Glutamatergic neuron (in vitro differentiated cells): ENCODE results near the gene TGFBRAP1. TPM values are rescaled to one million over a fixed set of nuclear protein-coding genes. Genes with fewer than 3 reads are reported as not detected.
A peak's percentile ranks its signal among the peaks of the same experiment; 100 is the strongest.

Experiments used
- DNase-seq: peaks from one replicate; pipeline ENCODE4 v3.0.0; 2022
- H3K27ac Mint-ChIP-seq: one replicate; pipeline ENCODE4 v1.8.0; 2020; ENCODE audit warnings: mild to moderate bottlenecking, mixed read lengths, inconsistent platforms; ENCODE audit not compliant: unreplicated experiment
- H3K27me3 Mint-ChIP-seq: one replicate; pipeline ENCODE4 v1.8.0; 2020; ENCODE audit warnings: mild to moderate bottlenecking, moderate library complexity, mixed read lengths, inconsistent platforms; ENCODE audit not compliant: unreplicated experiment
- H3K36me3 Mint-ChIP-seq: one replicate; pipeline ENCODE4 v1.8.0; 2020; ENCODE audit warnings: mild to moderate bottlenecking, mixed read lengths, inconsistent platforms; ENCODE audit not compliant: unreplicated experiment
- H3K4me1 Mint-ChIP-seq: one replicate; pipeline ENCODE4 v1.8.0; 2020; ENCODE audit warnings: mild to moderate bottlenecking, low read depth, mixed read lengths, inconsistent platforms; ENCODE audit not compliant: unreplicated experiment
- H3K4me3 Mint-ChIP-seq: one replicate; pipeline ENCODE4 v1.8.0; 2020; ENCODE audit warnings: mild to moderate bottlenecking, mixed read lengths, inconsistent platforms; ENCODE audit not compliant: unreplicated experiment
- H3K9me3 Mint-ChIP-seq: one replicate; pipeline ENCODE4 v1.8.0; 2020; ENCODE audit warnings: mild to moderate bottlenecking, moderate library complexity, mixed read lengths, inconsistent platforms; ENCODE audit not compliant: unreplicated experiment
- CTCF ChIP-seq: fragments of 200-600 bp; sonication (generic); IDR thresholded peaks from one replicate; pipeline ENCODE4 v1.5.0; 2021; ENCODE audit not compliant: partially characterized antibody, unreplicated experiment
- total RNA-seq: library from RNA; stranded (reverse); fragmentation: NEBNext Ultra II Directional; extraction: Animal tissue kit (Norgen Biotek cat#: 25700); gene quantifications from one replicate; pipeline ENCODE4 v1.2.1, GENCODE V29; 2021; ENCODE audit not compliant: unreplicated experiment

Gene TGFBRAP1
- total RNA-seq, 1 donor from 2014 or later: 14.9 TPM

GRCh38 chr2:105237045-105237765 is 92.3 kb downstream of the TGFBRAP1 start:
- DNase-seq: no peak
- no peaks in the 10 kb centered on the region for H3K36me3 Mint-ChIP-seq
- H3K27ac Mint-ChIP-seq: no peak overlapping the region
- peaks cover 5% of the 10 kb centered on the region for H3K27me3 Mint-ChIP-seq
- H3K4me1 Mint-ChIP-seq: no peaks in the 10 kb centered on the region
- no peak overlapping the region for H3K4me3 Mint-ChIP-seq
- H3K9me3 Mint-ChIP-seq: peaks cover 2% of the 10 kb centered on the region
- no peak for TF ChIP-seq CTCF

GRCh38 chr2:105236060-105236424 is 93.5 kb downstream of the TGFBRAP1 start:
- DNase-seq: no peak
- H3K27me3 Mint-ChIP-seq: peaks cover 3% of the 10 kb centered on the region
- H3K27ac Mint-ChIP-seq: no peak overlapping the region

GRCh38 chr2:105235388-105236059 is 94.0 kb downstream of the TGFBRAP1 start:
- TF ChIP-seq CTCF: peak; percentile 85
- DNase-seq: peak; percentile 86
- Mint-ChIP-seq H3K27ac (no peak overlapping the region), H3K27me3 (peaks cover 3% of the 10 kb centered on the region), H3K4me1 (no peaks in the 10 kb centered on the region), H3K9me3 (peaks cover 2% of the 10 kb centered on the region), H3K36me3 (no peaks in the 10 kb centered on the region), H3K4me3 (no peak overlapping the region)

More at GRCh38 chr2:105236060-105236424, 93.5 kb downstream of the TGFBRAP1 start:
- H3K36me3 Mint-ChIP-seq: no peaks in the 10 kb centered on the region
- peaks cover 2% of the 10 kb centered on the region for H3K9me3 Mint-ChIP-seq
- no peaks in the 10 kb centered on the region for H3K4me1 Mint-ChIP-seq
- H3K4me3 Mint-ChIP-seq: no peak overlapping the region
- TF ChIP-seq CTCF: no peak

- Mint-ChIP-seq H3K9me3 (peaks cover 2% of the 10 kb centered on the region), H3K4me1 (no peaks in the 10 kb centered on the region)
- no peak for TF ChIP-seq CTCF
These were observed 98.3 kb downstream of the TGFBRAP1 start for GRCh38 chr2:105231232-105231619.

GRCh38 chr2:105224444-105224843 is 105.1 kb downstream of the TGFBRAP1 start:
- Mint-ChIP-seq H3K27ac (no peak overlapping the region), H3K27me3 (no peaks in the 10 kb centered on the region), H3K36me3 (no peaks in the 10 kb centered on the region), H3K9me3 (no peaks in the 10 kb centered on the region), H3K4me3 (no peak overlapping the region), H3K4me1 (no peaks in the 10 kb centered on the region)
- no peak for TF ChIP-seq CTCF
- DNase-seq: no peak

More at GRCh38 chr2:105231232-105231619, 98.3 kb downstream of the TGFBRAP1 start:
- no peaks in the 10 kb centered on the region for H3K27me3 Mint-ChIP-seq
- no peak for DNase-seq
- H3K36me3 Mint-ChIP-seq: no peaks in the 10 kb centered on the region
- H3K4me3 Mint-ChIP-seq: no peak overlapping the region
- H3K27ac Mint-ChIP-seq: no peak overlapping the region
